ENCODE measurements around the gene C12orf57.

- TF ChIP-seq CTCF (IDR thresholded peaks at IDR 0.05; ENCODE audit: low read depth, low read length) (no peak), POLR2A (IDR thresholded peaks at IDR 0.05; ENCODE audit: extremely low read depth, insufficient read length) (no peak)
These were observed 10.7 kb downstream of the C12orf57 start for GRCh38 chr12:6954316-6955107.

All from NB4 (cell line).